Body of pancreas (tissue), 4 donors: Measurements from ENCODE around the gene SPINDOC. TPM values are rescaled to one million over a fixed set of nuclear protein-coding genes. Genes with fewer than 3 reads are reported as not detected.
A peak's percentile ranks its signal among the peaks of the same experiment; 100 is the strongest.

Experiments
- ATAC-seq: fragments of 150-250 bp; one replicate; pipeline ENCODE4 v1.9.1; 2016
- DNase-seq, 4 donors: peaks; one replicate each; pipeline ENCODE4 v3.0.0-alpha.2; 2019
- H3K27ac ChIP-seq, 4 donors: fragments of 200-600 bp; sonication (generic); 1 replicate in 3 of 4; 2 replicates in 1 of 4; pipeline versions ENCODE4 v1.5.1 to v1.6.1; 2016 to 2019; ENCODE audit warnings: mild to moderate bottlenecking in 1 of 4, mixed read lengths in 1 of 4, moderate library complexity in 1 of 4
- H3K27me3 ChIP-seq, 2 donors: fragments of 200-600 bp; sonication (generic); one replicate each; pipeline ENCODE4 v1.6.0; 2016; ENCODE audit warnings: mild to moderate bottlenecking in 1 of 2
- H3K36me3 ChIP-seq, 2 donors: fragments of 200-600 bp; sonication (generic); replicated peaks in 1 of 2; 2 replicates each; pipeline ENCODE4 v1.5.1; 2016; ENCODE audit warnings: low read depth in 2 of 2; ENCODE audit not compliant: insufficient read depth in 1 of 2
- H3K4me1 ChIP-seq: fragments of 200-600 bp; sonication (generic); one replicate; pipeline ENCODE4 v1.6.0; 2016
- H3K4me3 ChIP-seq, 2 donors: fragments of 200-600 bp; sonication (generic); 1 replicate in 1 of 2; 2 replicates in 1 of 2; pipeline ENCODE4 v1.5.1; 2016 to 2019
- H3K9me3 ChIP-seq, 3 donors: fragments of 200-600 bp; sonication (generic); 1 replicate in 2 of 3; 2 replicates in 1 of 3; pipeline ENCODE4 v1.5.1; 2016
- POLR2A ChIP-seq, 3 donors: fragments of 450-650 bp; IDR thresholded peaks; one replicate each; pipeline ENCODE4 v1.6.1; 2016; ENCODE audit warnings: antibody characterized with exemption in 3 of 3, mild to moderate bottlenecking in 2 of 3
- WGBS, 2 donors: methylation state at CpG; one replicate each; pipeline ENCODE4 v1.1.5; 2017; 5-methylcytosine and 5-hydroxymethylcytosine counted together
- intact Hi-C: fragments of 100-400 bp; cut with DNase I; formaldehyde crosslinking; loops from one replicate; pipeline ENCODE4 v1.15.1; 2023
- total RNA-seq, 2 donors: library from RNA; depleted of rRNA; stranded (reverse); fragments of >200 nt; gene quantifications; one replicate each; pipeline ENCODE4 v1.1.0, GENCODE V29; 2016
- TF ChIP-seq, protein P1 (sequence below), 7 experiments: fragments of 450-650 bp in 4 of 7; fragments of 200-600 bp in 3 of 7; sonication (generic) in 3 of 7; IDR thresholded peaks; one replicate each; pipeline ENCODE4 v1.5.1; 2016 to 2019; ENCODE audit warnings: antibody characterized with exemption in 7 of 7

Gene SPINDOC
- total RNA-seq, 2 donors from 2014 or later, result 3.6 to 16.2 TPM

DNA sequence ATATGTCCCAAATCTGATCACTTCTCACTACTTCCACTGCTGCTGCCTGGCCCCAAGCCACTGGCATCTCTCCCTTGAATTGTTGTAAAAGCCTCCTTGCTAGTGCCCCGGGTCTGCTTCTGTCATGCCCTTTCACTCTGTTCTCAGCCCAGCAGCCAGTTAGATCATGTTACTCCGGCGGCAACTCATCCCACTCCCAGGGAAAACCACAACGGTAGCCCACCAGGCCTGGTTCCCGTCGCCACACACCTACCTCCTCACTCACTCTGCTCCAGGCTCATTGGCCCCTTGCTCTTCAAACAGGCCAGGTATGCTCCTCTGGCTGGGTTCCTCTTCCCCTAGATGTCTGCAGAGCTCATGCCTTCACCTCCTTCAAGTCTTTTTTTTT, 21.9 kb downstream of the SPINDOC start:
- Histone ChIP-seq H3K27ac (no peak overlapping the region), H3K27me3 (no peaks in the 10 kb centered on the region), H3K4me3 (no peak overlapping the region), H3K9me3 (no peaks in the 10 kb centered on the region), H3K4me1 (peaks cover 15% of the 10 kb centered on the region), H3K36me3 (no peaks in the 10 kb centered on the region)
- DNase-seq (no peak), ATAC-seq (no peak)
- intact Hi-C loops, result no loop called here
- WGBS, 2 donors, result 76 to 81% methylated on average over 6 of the region's 6 CpGs
- no peak for TF ChIP-seq POLR2A (IDR thresholded peaks at IDR 0.05)
- TF ChIP-seq, protein P1, sequence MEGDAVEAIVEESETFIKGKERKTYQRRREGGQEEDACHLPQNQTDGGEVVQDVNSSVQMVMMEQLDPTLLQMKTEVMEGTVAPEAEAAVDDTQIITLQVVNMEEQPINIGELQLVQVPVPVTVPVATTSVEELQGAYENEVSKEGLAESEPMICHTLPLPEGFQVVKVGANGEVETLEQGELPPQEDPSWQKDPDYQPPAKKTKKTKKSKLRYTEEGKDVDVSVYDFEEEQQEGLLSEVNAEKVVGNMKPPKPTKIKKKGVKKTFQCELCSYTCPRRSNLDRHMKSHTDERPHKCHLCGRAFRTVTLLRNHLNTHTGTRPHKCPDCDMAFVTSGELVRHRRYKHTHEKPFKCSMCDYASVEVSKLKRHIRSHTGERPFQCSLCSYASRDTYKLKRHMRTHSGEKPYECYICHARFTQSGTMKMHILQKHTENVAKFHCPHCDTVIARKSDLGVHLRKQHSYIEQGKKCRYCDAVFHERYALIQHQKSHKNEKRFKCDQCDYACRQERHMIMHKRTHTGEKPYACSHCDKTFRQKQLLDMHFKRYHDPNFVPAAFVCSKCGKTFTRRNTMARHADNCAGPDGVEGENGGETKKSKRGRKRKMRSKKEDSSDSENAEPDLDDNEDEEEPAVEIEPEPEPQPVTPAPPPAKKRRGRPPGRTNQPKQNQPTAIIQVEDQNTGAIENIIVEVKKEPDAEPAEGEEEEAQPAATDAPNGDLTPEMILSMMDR (IDR thresholded peaks at IDR 0.05), result no peak

DNA sequence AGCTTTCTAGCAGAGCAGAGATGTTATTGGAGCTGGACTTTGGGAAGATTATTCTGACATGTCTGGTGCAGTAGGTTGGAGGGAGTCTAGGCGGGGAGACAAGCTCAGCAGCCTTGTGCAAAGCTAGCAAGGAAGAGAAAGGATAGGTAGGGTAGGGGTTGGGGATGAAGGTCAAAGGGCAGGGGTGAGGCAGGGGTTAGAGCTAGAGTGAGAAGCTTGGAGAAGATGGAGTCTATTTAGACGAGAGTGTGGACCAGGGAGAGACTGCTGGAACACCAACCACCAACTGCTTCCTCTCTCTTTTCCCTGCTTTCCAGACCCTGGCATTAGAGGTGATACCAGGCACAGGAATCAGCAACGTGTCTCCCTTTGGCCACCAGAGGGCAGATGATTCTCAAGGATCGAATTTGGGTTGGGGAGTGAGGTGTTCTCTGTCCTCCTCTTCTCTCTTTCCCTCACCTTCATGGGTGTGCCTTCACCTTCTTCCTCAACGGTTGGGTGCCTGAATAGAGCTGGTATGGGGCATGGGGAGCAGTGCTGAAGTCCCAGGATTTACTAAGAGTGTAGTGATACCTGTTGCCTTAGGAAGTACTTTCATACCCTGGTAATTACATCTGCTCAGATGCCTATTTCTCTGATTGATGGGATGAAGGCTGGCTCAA, 23.9 kb downstream of the SPINDOC start:
- intact Hi-C loops, result no loop called here
- peak; percentile 23 for ATAC-seq

DNA sequence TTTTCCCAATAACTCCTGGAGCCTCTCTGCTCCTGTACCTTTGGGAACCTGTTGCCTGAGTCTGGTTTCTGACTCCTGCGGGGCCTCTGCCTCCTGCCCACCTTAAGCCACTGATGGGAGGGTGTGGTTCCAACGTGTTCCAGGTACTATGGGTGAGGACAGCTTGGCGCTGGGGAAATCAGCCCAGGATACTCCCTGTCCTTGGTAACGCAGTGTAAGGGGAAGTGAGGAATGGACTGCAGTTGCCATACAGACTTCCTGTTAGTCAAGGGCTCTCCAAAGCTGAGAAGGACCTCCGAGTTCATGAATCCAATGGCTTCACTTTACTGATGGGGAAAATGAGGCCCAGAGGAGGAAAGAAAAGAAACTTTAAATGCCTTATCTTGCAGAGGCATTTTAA, 24.5 kb downstream of the SPINDOC start:
- Histone ChIP-seq H3K36me3 (no peaks in the 10 kb centered on the region), H3K4me3 (no peak overlapping the region), H3K4me1 (peaks cover 41% of the 10 kb centered on the region), H3K9me3 (no peaks in the 10 kb centered on the region), H3K27ac (peak overlapping the region; percentile 72 to 93 (median 82)), H3K27me3 (no peaks in the 10 kb centered on the region)
- 24 to 25% methylated on average over 3 to 5 of the region's 5 CpGs for WGBS, 2 donors
- no peak for ATAC-seq
- peak in 1 of 4 donors; percentile 28 for DNase-seq
- TF ChIP-seq, protein P1 (IDR thresholded peaks at IDR 0.05), result no peak
- no peak for TF ChIP-seq POLR2A (IDR thresholded peaks at IDR 0.05)
- intact Hi-C loops, result no loop called here

More for the DNA sequence above, 23.9 kb downstream of the SPINDOC start:
- H3K4me3 ChIP-seq, result no peak overlapping the region
- H3K27ac ChIP-seq, result peak overlapping the region in 3 of 4 donors; percentile 72 to 93 (median 85)
- H3K36me3 ChIP-seq, result no peaks in the 10 kb centered on the region
- DNase-seq, result peak; percentile 84 to 89 (median 86)
- H3K9me3 ChIP-seq, result no peaks in the 10 kb centered on the region
- H3K27me3 ChIP-seq, result no peaks in the 10 kb centered on the region
- WGBS, 2 donors, result 11 to 14% methylated on average over 5 of the region's 5 CpGs
- TF ChIP-seq POLR2A (IDR thresholded peaks at IDR 0.05), result no peak
- TF ChIP-seq, protein P1 (IDR thresholded peaks at IDR 0.05), result peak; percentile 62 to 97 (median 94)
- peaks cover 35% of the 10 kb centered on the region for H3K4me1 ChIP-seq

DNA sequence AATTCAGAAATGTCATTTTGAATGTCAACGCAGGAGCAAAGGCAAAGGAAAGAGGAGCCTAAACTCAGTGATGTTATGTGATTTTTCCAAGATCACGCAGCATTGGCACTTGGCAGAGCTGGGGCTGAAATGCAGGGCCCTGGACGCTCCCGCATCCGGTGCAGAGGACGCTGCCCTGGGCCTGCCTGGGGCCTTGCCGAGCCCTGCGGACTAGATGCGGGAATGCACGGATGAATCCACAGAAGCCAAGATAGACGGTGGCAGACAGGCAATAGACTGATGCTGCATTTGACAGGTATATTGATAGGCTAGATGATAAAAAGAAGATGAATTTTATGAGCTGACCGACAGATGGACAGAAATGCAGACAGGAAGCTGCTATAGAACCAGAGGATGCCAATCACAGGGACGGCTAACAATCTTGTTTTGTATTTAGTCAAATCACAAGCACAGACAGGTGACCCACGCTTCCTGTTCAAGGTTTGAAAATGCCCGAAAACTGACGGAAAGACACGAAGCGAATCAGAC, 25.0 kb downstream of the SPINDOC start:
- TF ChIP-seq POLR2A (IDR thresholded peaks at IDR 0.05), result no peak
- TF ChIP-seq, protein P1 (IDR thresholded peaks at IDR 0.05), result no peak
- Histone ChIP-seq H3K27me3 (no peaks in the 10 kb centered on the region), H3K4me3 (no peak overlapping the region), H3K9me3 (no peaks in the 10 kb centered on the region), H3K36me3 (no peaks in the 10 kb centered on the region), H3K4me1 (peaks cover 46% of the 10 kb centered on the region), H3K27ac (peak overlapping the region; percentile 72 to 93 (median 82))
- DNase-seq (peak in 1 of 4 donors; percentile 24), ATAC-seq (no peak)
- 9 to 13% methylated on average over 18 of the region's 18 CpGs for WGBS, 2 donors
- intact Hi-C loops, result no loop called here
